Upper lobe of left lung (tissue), 6 donors: ENCODE measurements around the gene PAQR5. TPM values are rescaled to one million over a fixed set of nuclear protein-coding genes. Genes with fewer than 3 reads are reported as not detected.
A peak's percentile ranks its signal among the peaks of the same experiment; 100 is the strongest.

Experiments
- ATAC-seq, 2 donors: fragments of 200-7000 bp; cut with Tn5 transposase; one replicate each; pipeline ENCODE4 v1.9.1; 2022; ENCODE audit warnings: mild to moderate bottlenecking in 2 of 2, moderate library complexity in 2 of 2; ENCODE audit not compliant: low FRiP score in 2 of 2
- DNase-seq, 2 donors: peaks; one replicate each; pipeline ENCODE4 v3.0.0-alpha.2; 2019 to 2020
- H3K27ac ChIP-seq, 4 donors: fragments of 200-600 bp; sonication (generic); one replicate each; pipeline ENCODE4 v1.5.1; 2016 to 2019
- H3K27me3 ChIP-seq, 4 donors: fragments of 200-600 bp; sonication (generic); one replicate each; pipeline ENCODE4 v1.5.1; 2017 to 2019
- H3K36me3 ChIP-seq, 4 donors: fragments of 200-600 bp; sonication (generic); one replicate each; pipeline ENCODE4 v1.5.1; 2016 to 2019
- H3K4me1 ChIP-seq, 4 donors: fragments of 200-600 bp; sonication (generic); one replicate each; pipeline ENCODE4 v1.5.1; 2018 to 2019
- H3K4me3 ChIP-seq, 4 donors: fragments of 200-600 bp; sonication (generic); one replicate each; pipeline ENCODE4 v1.5.1; 2017 to 2019; ENCODE audit warnings: mild to moderate bottlenecking in 2 of 4, moderate library complexity in 1 of 4
- H3K9me3 ChIP-seq, 4 donors: fragments of 200-600 bp; sonication (generic); one replicate each; pipeline ENCODE4 v1.5.1; 2018 to 2019
- EP300 ChIP-seq, 4 donors: sonication (generic); formaldehyde crosslinking; IDR thresholded peaks; one replicate each; pipeline ENCODE4 v1.5.1; 2017; ENCODE audit warnings: antibody characterized with exemption in 4 of 4, control low read depth in 2 of 4
- POLR2A ChIP-seq, 4 donors: fragments of 450-650 bp; IDR thresholded peaks; one replicate each; pipeline ENCODE4 v1.5.1; 2016 to 2017; ENCODE audit warnings: antibody characterized with exemption in 4 of 4, mild to moderate bottlenecking in 2 of 4
- POLR2AphosphoS5 ChIP-seq, 2 donors: sonication (generic); formaldehyde crosslinking; IDR thresholded peaks; one replicate each; pipeline ENCODE4 v1.5.1; 2017; ENCODE audit warnings: antibody characterized with exemption in 2 of 2
- WGBS, 2 donors: methylation state at CpG; one replicate each; pipeline ENCODE4 v1.1.5; 2017 to 2018; 5-methylcytosine and 5-hydroxymethylcytosine counted together
- total RNA-seq, 6 donors: library from RNA; depleted of rRNA in 4 of 6; stranded (reverse); fragments of >200 nt in 4 of 6; gene quantifications; one replicate each; pipeline versions ENCODE4 v1.1.0 to v1.2.1, GENCODE V29; 2016 to 2021
- TF ChIP-seq, protein P1 (sequence below), 6 experiments: fragments of 450-650 bp in 4 of 6; fragments of 200-600 bp in 2 of 6; sonication (generic) in 2 of 6; IDR thresholded peaks; one replicate each; pipeline ENCODE4 v1.5.1; 2016 to 2019; ENCODE audit warnings: antibody characterized with exemption in 6 of 6
- donor health status: DM: no; HTN: no; CAD: no; lungs with moderate emphysema.
- donor health status: DM: no; HTN: yes; CAD: no; lungs with severe emphysema.

The PAQR5 gene
- total RNA-seq, 6 donors from 2014 or later: 15.5 to 39.8 (median 26.5) TPM

DNA sequence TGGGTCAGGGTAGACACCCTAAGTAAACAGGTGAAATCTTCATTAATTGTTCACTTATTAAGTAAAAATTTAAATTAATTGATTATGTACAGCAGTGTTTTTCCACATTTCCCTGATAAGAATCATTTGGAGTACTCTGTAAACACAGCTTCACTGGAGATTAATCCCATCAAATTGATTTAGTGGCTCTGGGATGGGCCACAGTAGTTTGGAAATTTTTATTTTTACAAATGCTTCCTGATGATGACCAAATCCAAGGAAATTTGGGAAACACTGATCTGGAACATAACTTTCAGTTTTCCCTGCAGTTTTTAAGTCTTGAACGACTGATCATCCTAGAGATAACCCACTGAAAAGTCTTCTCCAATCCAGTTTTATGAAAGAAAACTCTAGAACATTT, 135.1 kb downstream of the PAQR5 start:
- DNase-seq (no peak), ATAC-seq (no peak)
- Histone ChIP-seq H3K9me3 (no peaks in the 10 kb centered on the region), H3K4me1 (no peaks in the 10 kb centered on the region), H3K36me3 (no peaks in the 10 kb centered on the region), H3K27ac (no peak overlapping the region), H3K27me3 (no peaks in the 10 kb centered on the region), H3K4me3 (no peak overlapping the region)
- WGBS, 2 donors: 93 to 100% methylated on average over 1 of the region's 1 CpG
- TF ChIP-seq, protein P1, sequence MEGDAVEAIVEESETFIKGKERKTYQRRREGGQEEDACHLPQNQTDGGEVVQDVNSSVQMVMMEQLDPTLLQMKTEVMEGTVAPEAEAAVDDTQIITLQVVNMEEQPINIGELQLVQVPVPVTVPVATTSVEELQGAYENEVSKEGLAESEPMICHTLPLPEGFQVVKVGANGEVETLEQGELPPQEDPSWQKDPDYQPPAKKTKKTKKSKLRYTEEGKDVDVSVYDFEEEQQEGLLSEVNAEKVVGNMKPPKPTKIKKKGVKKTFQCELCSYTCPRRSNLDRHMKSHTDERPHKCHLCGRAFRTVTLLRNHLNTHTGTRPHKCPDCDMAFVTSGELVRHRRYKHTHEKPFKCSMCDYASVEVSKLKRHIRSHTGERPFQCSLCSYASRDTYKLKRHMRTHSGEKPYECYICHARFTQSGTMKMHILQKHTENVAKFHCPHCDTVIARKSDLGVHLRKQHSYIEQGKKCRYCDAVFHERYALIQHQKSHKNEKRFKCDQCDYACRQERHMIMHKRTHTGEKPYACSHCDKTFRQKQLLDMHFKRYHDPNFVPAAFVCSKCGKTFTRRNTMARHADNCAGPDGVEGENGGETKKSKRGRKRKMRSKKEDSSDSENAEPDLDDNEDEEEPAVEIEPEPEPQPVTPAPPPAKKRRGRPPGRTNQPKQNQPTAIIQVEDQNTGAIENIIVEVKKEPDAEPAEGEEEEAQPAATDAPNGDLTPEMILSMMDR (IDR thresholded peaks at IDR 0.05): no peak
- no peak for TF ChIP-seq POLR2A (IDR thresholded peaks at IDR 0.05)
- TF ChIP-seq POLR2AphosphoS5 (IDR thresholded peaks at IDR 0.05): no peak
- no peak for TF ChIP-seq EP300 (IDR thresholded peaks at IDR 0.05)

DNA sequence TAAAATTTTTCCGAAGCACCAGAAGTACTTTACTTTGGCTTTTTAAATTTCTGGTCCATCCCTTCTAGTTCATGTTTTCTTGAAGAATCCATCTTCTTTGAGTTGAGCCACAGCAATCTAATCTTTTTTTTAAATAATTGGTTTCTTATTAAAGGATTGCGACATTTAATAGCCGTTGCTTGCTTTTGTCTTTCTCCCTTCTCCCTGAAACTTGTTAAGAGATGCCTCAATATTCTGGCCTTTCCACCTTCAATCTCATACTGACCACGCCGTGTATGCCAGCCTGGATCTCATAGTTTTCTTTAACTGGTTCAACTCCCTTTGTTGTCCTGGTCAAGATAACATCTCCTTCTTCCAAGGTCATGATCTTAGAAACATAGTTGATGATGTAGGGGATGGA, 135.5 kb downstream of the PAQR5 start:
- Histone ChIP-seq H3K4me1 (no peaks in the 10 kb centered on the region), H3K27ac (no peak overlapping the region), H3K36me3 (no peaks in the 10 kb centered on the region), H3K4me3 (no peak overlapping the region), H3K27me3 (no peaks in the 10 kb centered on the region), H3K9me3 (no peaks in the 10 kb centered on the region)
- ATAC-seq: no peak
- DNase-seq: no peak
- 88 to 92% methylated on average over 5 of the region's 5 CpGs for WGBS, 2 donors
- TF ChIP-seq POLR2A (IDR thresholded peaks at IDR 0.05) (no peak), POLR2AphosphoS5 (IDR thresholded peaks at IDR 0.05) (no peak), EP300 (IDR thresholded peaks at IDR 0.05) (no peak)
- TF ChIP-seq, protein P1 (IDR thresholded peaks at IDR 0.05): no peak

DNA sequence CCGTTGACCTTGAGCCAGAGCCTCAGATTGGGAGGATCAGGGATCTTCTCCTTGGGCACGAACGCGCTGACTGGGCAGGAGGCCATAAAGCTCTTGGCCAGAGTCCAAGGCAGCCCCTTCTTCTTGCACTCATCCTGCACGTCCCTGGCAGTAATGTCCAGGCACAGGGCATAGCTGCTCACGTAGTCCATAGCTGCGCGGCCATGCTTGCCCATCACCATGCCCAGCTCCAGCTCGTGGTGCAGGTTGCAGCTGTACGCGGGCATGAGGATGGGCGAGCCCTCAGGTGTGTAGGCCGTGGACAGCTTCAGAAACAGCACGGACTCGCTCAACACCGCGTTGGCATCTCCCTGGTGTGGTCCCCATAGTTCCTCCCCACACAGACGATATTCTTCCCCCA, 136.0 kb downstream of the PAQR5 start:
- ATAC-seq (no peak), DNase-seq (peak in 1 of 2 donors; percentile 24)
- Histone ChIP-seq H3K9me3 (no peaks in the 10 kb centered on the region), H3K4me3 (no peak overlapping the region), H3K27ac (no peak overlapping the region), H3K27me3 (no peaks in the 10 kb centered on the region), H3K36me3 (no peaks in the 10 kb centered on the region), H3K4me1 (no peaks in the 10 kb centered on the region)
- WGBS, 2 donors: 98% methylated on average over 18 of the region's 18 CpGs
- TF ChIP-seq EP300 (IDR thresholded peaks at IDR 0.05): no peak
- TF ChIP-seq, protein P1 (IDR thresholded peaks at IDR 0.05): no peak
- TF ChIP-seq POLR2A (IDR thresholded peaks at IDR 0.05): no peak
- no peak for TF ChIP-seq POLR2AphosphoS5 (IDR thresholded peaks at IDR 0.05)

DNA sequence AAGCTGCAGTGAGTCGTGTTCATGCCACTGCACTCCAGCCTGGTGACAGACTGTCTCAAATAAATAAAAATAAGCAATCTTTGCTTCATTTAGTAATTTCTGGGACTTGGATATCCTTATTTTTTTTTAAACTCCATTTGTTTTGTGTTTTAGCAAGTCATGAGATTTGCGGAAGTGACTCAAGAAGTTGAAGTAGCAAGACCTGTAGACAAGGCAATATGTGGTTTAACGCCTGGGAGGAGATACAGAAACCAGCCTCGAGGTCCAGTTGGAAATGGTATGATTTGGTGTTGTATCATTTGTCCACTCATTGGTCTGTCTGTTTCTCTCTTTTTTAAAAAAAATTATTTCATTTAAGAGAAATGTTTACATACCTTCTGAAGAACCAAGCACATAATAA, 137.3 kb downstream of the PAQR5 start:
- 90% methylated on average over 4 of the region's 4 CpGs for WGBS, 2 donors
- H3K27ac ChIP-seq: no peak overlapping the region
- DNase-seq (no peak), ATAC-seq (no peak)
- no peaks in the 10 kb centered on the region for H3K4me1 ChIP-seq
- H3K36me3 ChIP-seq: no peaks in the 10 kb centered on the region
- H3K4me3 ChIP-seq: no peak overlapping the region
- H3K27me3 ChIP-seq: no peaks in the 10 kb centered on the region
- no peaks in the 10 kb centered on the region for H3K9me3 ChIP-seq
- TF ChIP-seq POLR2A (IDR thresholded peaks at IDR 0.05) (no peak), POLR2AphosphoS5 (IDR thresholded peaks at IDR 0.05) (no peak), EP300 (IDR thresholded peaks at IDR 0.05) (no peak)
- TF ChIP-seq, protein P1 (IDR thresholded peaks at IDR 0.05): no peak

DNA sequence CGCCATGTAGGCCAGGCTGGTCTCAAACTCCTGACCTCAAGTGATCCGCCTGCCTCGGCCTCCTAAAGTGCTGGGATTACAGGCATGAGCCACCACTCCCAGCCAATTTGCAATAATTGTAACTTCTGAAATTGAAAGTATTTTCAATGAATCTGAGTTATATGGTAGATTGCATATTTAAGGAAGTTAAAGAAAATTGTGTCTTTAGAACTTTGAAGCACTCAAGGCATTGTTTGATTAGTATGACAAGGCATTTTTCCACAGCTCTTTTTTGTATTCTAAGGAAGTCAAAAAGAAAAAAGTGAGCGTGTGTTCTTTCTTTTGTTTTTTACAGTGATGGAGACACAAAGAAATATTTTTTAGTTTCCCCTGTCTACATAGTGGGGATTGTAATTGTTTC, 138.2 kb downstream of the PAQR5 start:
- ATAC-seq (no peak), DNase-seq (no peak)
- Histone ChIP-seq H3K9me3 (no peaks in the 10 kb centered on the region), H3K27me3 (no peaks in the 10 kb centered on the region), H3K4me1 (no peaks in the 10 kb centered on the region), H3K27ac (peak overlapping the region in 1 of 4 donors; percentile 16), H3K4me3 (no peak overlapping the region), H3K36me3 (no peaks in the 10 kb centered on the region)
- TF ChIP-seq POLR2A (IDR thresholded peaks at IDR 0.05): no peak
- TF ChIP-seq POLR2AphosphoS5 (IDR thresholded peaks at IDR 0.05): no peak
- TF ChIP-seq, protein P1 (IDR thresholded peaks at IDR 0.05): no peak
- TF ChIP-seq EP300 (IDR thresholded peaks at IDR 0.05): no peak
- 78 to 88% methylated on average over 4 of the region's 4 CpGs for WGBS, 2 donors
